NCI-H1092 treated with DMSO at 0.1 percent for 48 hours (cell line): ENCODE results near the gene ILF3.

Experiments used
- DNase-seq: peaks from one replicate; lab custom pipeline; 2025; lab: John Stamatoyannopoulos, UW

ILF3 gene

GRCh38 chr19:10653732-10654609 is at the start of gene ILF3:
TSS of gene ILF3 (plus strand) at chr19:10654346. CDS start at chr19:10670606, 16,260 bp downstream.
- DNase-seq: peak; percentile 100

GRCh38 chr19:10604460-10604980 is 49.6 kb upstream of the ILF3 start:
- DNase-seq: no peak

DNA sequence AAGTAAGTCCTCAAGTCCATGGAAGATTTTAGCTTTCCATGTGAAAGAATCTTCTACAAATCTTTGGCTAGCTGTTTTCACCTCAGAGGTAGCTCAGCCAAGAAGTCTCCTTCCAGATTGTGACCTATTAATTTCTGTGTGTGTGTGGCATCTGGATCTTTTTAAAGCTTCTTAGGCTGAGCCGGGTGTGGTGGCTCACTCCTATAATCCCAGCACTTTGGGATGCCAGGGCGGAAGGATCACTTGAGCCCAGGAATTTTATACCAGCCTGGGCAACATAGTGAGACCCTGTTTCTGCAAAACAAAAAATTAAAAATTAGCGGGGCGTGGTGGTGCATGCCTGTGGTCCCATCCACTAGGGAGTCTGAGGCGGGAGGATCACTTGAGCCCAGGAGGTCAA is 42.2 kb upstream of the ILF3 start:
- no peak for DNase-seq

GRCh38 chr19:10612499-10613119 is 41.5 kb upstream of the ILF3 start:
- no peak for DNase-seq

- no peak for DNase-seq
Observed at GRCh38 chr19:10615429-10616023, 38.6 kb upstream of the ILF3 start.

DNA sequence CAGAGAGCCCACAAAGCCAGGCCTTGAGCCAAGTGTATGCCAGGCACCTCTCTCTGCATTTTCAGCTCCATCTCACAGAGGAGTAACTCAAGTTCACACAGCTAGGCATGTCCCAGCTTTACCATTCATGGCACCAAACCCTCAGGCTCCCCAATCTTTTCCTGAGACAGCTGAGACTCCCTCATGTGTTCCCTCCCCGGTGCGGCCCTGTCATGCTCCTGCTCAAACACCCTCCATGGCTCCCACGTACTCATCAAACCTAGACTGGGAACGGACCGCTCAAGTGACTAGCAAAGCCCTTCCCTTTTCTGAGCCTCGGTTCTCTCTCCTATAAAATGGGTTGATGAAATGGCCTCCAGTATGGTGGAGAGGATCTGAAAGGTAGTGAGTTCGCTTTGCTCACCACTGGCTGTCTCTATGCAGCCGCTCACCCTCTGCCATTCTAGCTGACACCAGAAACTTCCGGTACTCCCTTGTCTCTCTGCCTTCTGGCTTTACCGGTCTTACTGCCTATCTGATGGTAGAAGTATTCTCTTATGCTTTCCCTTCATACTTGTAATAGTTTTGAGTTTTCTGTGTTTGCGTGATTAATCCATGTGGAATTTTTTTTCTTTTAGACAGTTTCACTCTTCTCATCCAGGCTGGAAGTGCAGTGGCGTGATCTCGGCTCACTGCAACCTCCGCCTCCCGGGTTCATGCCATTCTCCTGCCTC is 36.6 kb upstream of the ILF3 start:
- DNase-seq: no peak

- no peak for DNase-seq
Observed at GRCh38 chr19:10618846-10619245, 35.3 kb upstream of the ILF3 start.

- DNase-seq: no peak
Observed at GRCh38 chr19:10620786-10621185, 33.4 kb upstream of the ILF3 start.

- DNase-seq: no peak
Observed at GRCh38 chr19:10621966-10622365, 32.2 kb upstream of the ILF3 start.

DNA sequence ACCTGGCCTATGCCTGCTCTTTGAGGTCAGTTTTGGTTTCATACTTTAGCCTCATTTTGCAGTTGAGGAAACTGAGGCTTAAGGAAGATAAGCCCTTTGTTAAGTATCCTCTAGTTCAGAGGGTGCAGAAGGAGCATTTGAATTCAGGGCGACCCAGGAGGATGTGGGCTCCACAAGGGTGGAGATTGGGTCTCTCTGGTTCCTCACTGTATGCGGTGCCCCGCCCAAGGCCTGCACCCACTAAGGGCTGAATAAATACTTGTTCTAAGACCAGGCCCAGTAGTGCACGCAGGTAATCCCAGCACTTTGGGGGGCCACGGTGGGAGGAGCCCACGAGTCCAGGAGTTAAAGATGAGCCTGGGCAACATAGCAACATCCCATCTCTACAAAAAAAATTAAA is 29.6 kb upstream of the ILF3 start:
- DNase-seq: no peak

DNA sequence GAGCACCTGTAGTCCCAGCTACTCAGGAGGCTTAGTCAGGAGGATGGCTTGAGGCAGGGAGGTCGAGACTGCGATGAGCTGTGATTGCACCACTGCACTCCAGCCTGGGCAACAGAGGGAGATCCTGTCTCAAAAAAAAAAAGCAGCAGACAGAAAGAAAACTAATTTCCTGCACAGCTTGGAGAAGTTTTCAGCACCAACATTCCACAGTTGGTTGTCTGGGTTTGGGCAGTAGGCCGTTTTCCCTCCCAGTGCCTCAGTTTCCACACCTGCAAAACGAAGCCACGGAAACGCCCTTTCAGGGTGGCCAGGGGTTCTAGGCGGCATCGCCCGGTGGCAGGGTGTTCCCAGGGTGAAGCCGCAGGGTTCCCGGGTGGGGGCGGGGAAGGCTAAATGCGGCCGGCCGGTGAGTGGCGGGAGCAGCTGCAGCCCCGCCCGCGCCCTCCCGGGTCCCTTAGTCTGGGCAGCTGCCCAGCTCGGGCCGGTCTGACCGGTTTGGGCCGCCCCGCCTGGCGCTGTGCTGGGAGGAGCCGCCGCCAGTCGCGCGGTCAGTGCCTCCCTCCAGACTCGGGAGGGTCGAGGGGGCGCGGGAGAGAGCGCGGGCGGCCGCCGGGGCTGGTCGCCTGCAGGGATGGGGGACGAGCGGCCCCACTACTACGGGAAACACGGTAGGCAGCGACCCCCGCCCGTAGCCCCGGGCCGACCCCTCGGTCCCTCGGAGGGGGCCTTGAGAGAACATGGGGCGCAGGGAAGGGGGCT is 29.0 kb upstream of the ILF3 start, which contains the start of gene SLC44A2:
Gene SLC44A2, plus strand, starts transcription at position 551 of the 759 bp plus-strand sequence. Its CDS starts 81 bp downstream, at position 632.
- peak; percentile 11 for DNase-seq

GRCh38 chr19:10625762-10626138 is 28.4 kb upstream of the ILF3 start:
- no peak for DNase-seq

- DNase-seq: no peak
Observed at GRCh38 chr19:10631874-10632273, 22.3 kb upstream of the ILF3 start.

- DNase-seq: no peak
Observed at GRCh38 chr19:10634430-10634829, 19.7 kb upstream of the ILF3 start.

GRCh38 chr19:10634963-10635362 is 19.2 kb upstream of the ILF3 start:
- DNase-seq: no peak

DNA sequence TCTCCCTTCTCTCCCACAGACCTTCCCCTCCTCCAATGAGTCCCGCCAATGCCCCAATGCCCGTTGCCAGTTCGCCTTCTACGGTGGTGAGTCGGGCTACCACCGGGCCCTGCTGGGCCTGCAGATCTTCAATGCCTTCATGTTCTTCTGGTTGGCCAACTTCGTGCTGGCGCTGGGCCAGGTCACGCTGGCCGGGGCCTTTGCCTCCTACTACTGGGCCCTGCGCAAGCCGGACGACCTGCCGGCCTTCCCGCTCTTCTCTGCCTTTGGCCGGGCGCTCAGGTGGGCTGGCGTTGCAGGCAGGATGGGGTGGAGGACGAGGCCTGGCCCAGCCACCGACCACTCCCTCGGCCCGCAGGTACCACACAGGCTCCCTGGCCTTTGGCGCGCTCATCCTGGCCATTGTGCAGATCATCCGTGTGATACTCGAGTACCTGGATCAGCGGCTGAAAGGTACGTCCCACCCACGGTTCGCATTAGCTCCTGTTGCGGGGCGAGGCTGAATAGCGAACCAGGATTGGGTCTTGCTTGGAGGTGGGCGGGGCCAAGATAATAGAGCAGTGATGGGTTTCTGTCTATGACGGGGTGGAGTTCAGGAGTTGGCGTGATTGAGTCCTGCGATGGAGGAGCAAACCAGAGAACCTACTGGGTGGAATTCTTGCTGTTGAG is 17.7 kb upstream of the ILF3 start:
- no peak for DNase-seq

DNA sequence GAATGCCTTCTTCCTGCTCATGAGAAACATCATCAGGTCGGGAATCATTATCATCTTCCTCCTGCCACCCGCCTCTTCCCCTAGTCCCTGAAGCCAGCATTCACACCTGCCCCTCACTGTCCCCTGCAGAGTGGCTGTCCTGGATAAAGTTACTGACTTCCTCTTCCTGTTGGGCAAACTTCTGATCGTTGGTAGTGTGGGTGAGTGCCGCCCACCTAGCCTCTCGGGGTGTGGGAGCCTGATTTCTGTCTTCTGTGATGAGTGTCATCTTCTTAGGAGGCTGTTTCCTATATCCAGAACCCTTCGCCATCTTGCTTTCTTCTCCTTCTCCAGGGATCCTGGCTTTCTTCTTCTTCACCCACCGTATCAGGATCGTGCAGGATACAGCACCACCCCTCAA is 16.3 kb upstream of the ILF3 start:
- DNase-seq: no peak

DNA sequence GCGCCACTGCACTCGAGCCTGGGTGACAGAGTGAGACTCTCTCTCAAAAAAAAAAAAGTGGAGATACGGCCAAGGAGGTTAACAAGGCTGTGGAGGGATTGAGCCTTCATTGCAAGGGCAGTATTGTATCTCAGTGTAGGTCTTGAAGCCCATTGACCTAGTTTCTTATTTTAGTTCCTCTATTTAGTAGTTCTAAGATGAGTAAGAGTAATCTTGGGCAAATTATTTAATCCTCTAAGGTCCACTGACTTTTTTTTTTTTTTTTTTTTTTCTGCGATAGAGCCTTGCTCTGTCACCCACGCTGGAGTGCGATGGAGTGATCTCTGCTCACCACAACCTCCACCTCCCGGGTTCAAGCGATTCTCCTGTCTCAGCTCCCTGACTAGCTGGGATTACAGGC is 14.3 kb upstream of the ILF3 start:
- no peak for DNase-seq

GRCh38 chr19:10640361-10640760 is 13.8 kb upstream of the ILF3 start:
- no peak for DNase-seq

GRCh38 chr19:10641248-10641647 is 12.9 kb upstream of the ILF3 start:
- DNase-seq: no peak
